DND-41 (cell line): Measurements from ENCODE around the gene CTNNA3.

Experiments
- CTCF ChIP-seq: IDR thresholded peaks from 2 replicates; pipeline ENCODE4 v1.5.1; 2012; ENCODE audit warnings: borderline replicate concordance, low read length, moderate library complexity, mild to moderate bottlenecking; ENCODE audit not compliant: poor library complexity, severe bottlenecking; ENCODE audit errors: extremely low read depth
- EZH2 ChIP-seq: IDR thresholded peaks from 3 replicates; pipeline ENCODE4 v1.6.1; 2012; ENCODE audit warnings: borderline replicate concordance, low read depth, mild to moderate bottlenecking, moderate library complexity, low read length, inconsistent platforms; ENCODE audit not compliant: severe bottlenecking

- no peak for TF ChIP-seq CTCF
- TF ChIP-seq EZH2: no peak
Measured at GRCh38 chr10:66336791-66337190, 1359.2 kb downstream of the CTNNA3 start.
